Occipital lobe (tissue), 2 donors: ENCODE measurements around the gene SARDH. TPM values are rescaled to one million over a fixed set of nuclear protein-coding genes. Genes with fewer than 3 reads are reported as not detected.
"Not testable (repeated sequence)": the region's sequence is repeated elsewhere in the genome, so short reads cannot be mapped to it uniquely, and the experiment has no call there.

ENCODE experiments used
- DNase-seq: peaks from one replicate; lab custom pipeline; 2025; lab: John Stamatoyannopoulos, UW
- total RNA-seq: library from RNA; depleted of rRNA; stranded (reverse); fragments of >200 nt; gene quantifications from one replicate; pipeline ENCODE4 v1.2.3, GENCODE V29; 2014

SARDH gene
- total RNA-seq, 1 donor from 2014 or later = 2.5 TPM

DNA sequence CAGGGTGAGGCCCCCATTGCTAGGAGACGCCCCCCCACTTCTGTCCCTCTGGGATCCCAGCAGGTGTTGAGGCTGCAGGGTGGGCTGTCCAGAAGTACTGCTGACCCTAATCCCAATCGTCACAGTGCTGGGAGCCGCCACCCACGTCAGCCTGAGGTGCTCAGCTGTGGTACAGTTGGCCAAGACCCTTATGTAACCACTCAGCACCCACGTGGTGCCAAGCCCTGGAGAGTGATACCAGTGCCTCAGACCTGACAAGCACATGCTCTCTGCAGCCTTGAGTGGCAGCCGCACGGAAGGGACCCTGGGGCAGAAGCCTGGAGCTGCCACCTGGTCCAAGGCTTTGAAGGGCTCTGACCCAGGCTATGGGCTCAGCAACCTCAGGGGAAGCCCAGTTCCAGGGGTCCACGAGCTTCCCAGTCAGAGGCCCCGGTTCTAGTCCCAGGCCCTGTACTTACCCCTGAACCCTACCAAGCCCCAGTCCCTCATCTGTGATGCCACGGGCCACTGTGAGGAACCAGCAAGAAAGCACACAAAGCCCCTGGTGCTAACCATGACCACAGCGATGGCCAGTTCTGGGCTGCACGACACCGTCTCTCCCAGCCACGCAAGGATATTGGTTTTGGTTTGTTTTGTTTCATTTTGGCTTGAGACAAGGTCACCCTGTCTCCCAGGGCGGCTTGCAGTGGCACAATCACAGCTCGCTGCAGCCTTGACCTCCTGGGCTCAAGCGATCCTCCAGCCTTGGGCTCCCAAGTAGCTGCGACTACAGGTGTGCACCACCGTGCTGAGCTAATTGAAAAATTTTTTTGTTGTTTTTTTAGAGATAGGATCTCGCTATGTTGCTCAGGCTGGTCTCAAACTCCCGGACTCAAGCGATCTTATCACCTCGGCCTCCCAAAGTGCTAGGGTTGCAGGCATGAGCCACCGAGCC is 51.2 kb downstream of the SARDH start:
- DNase-seq = no peak

DNA sequence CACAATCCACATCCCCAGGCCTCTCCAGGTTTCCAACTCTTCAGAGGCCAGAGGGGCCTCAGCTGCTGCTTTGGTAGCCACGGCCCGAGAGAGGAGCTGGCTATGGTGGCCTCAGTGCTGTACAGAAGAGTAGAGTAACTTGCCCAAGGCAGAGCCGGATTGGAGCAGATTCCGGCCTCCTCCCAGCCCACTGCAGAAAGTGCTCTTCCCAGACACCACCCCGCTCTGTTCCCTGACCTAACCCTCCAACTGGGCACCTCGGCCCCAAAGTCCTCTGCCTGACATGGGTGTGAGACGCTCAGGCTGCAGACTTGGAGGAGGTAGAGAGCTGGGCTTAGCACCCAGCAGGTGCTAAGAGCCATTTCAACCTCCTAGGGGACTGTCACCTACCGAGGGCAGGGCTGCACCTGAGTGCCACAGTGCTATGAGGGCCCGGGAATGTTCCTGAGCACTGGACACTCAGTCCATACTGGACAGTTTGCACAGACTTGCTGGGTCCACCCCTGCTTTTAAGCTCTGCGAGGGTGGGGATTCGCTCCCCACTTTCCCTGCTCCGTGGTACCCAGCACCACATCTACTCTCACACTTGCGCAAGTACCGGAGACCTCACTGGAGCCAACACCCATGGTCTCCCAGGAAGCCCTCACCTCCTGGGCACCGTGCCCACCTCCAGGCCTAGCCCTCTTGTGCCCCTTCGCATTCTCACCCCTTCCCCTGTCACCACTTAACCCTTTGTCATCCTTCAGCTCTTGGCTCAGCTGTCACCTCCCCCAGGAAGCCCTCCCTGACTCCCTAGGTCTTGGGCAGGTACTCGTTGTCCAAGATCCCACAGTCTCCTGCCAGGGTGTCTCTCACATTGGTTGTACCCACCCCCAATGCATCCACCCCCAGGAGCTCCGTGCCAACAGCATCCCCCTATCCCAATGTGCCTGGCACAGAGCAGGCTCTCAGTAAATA is 52.2 kb downstream of the SARDH start:
- DNase-seq = no peak

DNA sequence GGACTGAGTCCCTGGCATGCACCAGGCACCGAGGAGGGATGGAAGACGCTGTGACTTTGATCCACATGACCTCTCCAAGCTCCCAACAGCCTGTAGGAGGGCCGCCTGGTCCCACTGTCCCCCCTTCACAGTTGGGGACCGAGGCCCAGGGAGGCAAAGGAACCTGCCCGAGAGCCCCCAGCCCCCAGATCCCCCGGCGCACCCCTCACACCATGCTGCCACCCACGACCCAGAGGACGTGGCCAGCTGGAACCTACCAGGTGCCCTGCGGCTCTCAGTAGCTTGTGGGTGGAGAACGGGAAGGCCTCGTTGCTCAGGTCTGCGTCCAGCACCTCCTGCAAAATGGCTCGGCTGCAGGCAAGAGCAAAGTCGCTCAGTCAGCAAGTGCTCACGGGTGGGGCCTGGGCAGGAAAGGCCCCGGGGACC is 53.2 kb downstream of the SARDH start:
- DNase-seq = no peak

DNA sequence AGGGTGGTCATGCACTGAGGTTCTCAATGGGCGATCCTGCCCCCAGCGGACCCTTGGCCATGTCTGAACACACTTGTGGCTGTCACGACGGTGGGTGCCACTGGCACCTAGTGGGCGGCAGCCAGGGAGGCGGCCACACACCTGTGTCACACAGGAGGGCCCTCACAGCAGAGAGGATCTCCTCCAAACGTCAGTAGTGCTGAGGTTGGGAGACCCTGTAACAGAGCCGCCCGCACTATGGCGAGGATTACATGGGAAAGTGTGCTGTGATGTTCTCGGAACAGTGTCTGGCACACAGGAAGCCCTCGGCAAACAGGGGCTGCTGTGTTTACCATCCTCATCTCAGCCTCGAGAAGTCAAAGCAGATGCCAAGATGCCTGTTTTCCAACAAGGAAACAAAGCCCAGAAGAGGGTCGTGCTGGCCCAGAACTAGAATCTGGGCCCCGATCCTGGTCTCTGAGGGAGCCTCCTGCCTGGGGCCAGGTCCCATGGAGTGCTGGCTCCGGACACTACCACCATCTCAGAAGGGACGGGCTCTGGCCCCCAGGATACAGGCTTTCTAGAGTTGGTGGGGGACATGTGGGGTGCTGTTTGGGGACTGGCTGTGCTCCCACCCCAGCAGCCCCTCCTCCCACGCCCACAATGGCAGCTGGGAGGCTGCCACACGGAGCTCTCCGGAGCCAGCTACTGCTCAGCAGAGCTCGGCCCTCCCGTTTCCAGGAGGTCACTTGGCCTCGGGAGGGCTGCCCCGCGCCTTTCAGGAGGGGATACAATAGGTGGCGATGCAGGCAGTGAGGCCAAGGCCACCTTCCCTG is 53.8 kb downstream of the SARDH start:
- no peak for DNase-seq

- DNase-seq = no peak
Observed at GRCh38 chr9:133683586-133684120, 54.5 kb downstream of the SARDH start.

DNA sequence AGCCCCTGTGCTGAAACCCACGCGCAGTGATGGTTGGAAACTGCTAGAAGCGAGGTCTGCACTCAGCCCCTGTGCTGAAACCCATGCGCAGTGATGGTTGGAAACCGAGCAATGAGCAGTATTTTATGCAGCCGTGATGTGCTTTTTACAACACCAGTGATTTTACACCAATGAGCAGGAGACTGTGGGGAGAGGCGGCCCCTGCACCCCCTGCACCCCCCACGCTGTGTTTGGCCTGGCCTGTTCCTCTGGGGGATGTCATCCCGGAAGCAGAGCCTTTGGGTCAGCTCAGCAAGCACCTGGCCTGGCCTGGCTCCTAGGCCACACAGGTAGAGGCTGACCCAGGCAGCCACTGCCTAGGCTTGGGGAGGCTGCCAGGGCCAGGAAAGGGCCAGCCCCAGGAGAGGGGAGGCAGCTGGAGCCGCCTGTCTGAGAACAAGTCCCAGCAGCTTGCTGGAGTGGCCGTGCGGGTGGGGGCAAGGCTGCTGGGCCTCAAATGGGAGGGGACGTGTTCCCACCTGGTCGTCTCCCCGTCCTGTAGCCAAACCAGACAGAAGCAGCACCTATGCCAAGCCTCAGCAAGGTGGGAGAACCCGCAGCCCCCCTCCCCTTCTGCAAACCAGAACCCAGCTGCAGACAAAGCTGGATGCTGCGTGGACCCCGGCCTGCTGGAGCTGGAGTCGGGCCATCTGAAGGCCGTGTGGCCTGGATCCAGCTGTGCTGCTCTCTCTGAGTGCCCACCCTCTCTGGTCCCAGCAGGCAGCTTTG is 55.1 kb downstream of the SARDH start:
- DNase-seq = no peak

DNA sequence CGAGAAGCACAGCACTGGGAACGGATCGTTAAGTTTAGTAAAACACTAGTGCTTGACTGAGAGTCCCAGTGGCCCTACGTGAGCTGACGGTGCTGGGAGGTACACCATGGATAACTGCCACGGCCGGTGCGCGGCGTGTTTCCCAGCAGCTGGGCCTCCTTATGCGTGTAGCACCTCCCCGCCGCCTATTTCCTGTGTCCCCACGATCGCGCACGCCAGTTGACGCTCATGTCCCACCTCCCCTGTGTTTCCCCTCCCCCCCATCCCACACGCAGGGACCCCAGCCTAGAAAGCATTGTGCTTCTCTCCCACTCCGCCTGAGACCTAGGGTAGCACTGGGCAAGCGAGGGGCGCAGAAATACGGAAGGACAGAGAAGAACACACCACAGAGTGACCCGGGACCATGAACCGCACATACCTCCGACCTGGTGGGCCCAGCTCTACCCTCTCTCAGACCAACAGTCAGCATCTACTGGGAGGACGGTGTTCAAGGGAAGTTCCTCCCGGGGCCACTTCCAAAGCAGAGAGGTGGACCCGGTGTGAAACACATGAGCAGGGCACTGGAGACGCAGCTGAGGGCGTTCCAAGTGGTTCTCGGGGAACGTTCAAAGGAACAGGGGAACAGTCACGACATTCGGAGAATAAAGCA is 56.4 kb downstream of the SARDH start:
- DNase-seq = no peak

DNA sequence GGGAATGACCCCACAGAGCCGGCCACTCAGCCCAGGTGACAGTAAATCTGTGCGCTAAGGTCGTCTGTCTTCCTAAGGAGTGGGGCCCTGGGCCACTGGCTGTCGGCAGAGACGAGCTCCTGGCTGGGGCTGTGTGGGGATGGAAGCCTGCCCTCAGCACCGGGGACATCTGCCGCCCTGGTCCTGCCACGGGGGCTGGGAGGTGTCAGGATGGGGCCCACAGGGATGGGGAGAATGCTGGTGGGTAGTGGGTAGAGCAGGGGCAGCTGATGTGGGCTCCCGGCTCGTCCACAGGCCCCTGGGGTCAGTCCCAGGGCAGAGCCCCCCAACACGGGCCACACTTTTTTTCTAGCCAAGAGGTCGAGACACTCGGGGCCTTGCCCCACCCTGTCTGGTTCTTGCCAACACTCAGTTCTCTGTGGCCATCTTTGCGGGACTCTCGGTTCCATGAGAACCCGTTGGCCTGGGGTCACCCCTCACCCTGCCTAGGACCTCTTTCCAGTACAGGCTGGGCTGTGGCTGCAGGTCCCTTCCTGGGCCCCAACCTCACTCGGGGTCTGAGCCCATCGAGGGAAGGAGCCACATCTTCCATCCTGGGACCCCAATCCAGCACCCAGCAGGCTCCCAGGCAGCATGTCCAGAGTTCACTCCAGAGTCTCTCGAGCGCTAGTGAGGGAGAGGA is 57.0 kb downstream of the SARDH start:
- DNase-seq = no peak

GRCh38 chr9:133680250-133680975 is 57.7 kb downstream of the SARDH start:
- no peak for DNase-seq

- no peak for DNase-seq
Observed at GRCh38 chr9:133679466-133680061, 58.6 kb downstream of the SARDH start.

DNA sequence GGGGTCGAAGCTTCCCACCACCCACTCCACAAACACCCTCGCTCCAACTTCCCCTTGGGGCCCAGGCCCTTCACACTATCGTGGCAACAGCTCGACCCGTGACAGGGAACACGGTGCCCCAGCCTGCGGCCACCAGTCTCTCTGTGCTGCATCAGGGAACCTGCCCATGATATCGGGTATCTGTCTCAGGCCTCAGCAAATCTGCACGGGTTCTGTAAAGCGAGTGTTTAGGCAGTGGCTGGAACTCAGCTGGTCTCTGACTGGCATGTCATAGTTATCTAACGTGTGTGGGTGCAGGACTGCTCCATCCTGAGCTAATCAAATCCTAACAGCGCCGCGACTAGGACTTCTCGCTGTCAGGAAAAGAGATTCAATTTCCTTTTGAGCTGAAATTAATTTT is 59.1 kb downstream of the SARDH start:
- no peak for DNase-seq

DNA sequence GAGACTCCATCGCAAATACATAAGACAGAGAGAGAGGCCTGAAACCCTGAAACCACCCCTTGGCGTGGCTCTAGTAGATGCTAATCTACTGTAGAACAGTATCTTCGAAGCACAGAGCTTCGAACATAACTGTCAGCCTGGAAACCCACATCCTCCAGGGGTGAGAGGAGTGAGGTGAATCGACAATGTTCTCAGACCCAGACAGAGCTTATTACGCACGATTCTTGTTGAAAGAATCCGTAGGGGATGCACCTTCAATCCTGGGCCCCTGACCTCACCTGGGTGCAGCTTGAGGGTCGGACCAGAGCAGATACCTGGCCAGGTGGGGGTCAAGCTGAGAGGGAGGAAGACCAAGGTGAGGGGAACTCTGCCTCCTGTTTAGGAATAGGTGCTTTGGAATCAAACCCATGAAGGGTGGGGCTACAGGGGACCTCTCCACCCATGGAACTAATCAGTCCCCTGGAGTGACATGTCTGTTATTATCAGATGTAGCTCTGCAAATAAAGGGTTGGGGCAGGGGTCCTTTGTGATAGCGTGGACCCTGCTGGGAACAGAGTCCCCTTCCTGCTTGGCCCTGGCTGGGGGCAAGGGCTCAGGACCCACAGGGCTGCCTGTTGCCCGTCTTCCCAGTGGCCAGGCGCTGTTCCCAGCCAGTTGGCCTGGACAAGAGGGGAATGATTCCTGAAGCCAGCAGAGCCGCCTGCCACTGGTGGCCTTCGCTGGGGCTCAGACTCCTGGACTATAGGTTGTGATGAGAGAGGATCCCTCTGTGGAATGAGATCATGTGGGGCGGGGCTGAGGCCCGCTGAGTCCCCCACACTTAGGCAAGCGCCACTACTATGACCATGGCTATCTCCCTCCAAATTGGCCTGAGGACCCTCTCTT is 60.8 kb downstream of the SARDH start:
- DNase-seq = no peak

DNA sequence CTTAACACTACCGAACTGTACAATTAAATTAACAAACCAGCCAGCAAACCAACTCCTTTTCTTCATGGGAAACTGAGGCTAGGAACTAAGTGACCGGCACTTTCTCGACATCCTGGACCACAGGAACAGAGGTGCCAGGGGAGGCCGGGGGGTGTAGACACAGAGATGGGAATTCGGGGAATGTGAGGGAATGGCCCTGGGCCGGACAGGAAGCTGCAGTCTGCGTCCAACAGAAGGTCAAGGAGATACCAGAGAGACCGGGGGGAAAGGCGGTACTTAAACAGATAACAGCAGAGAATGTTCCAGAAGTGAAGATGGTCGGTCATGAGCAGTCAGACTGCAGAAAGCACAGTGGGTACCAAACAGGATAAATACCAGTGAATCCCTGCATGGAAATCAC is 61.7 kb downstream of the SARDH start:
- DNase-seq = no peak

DNA sequence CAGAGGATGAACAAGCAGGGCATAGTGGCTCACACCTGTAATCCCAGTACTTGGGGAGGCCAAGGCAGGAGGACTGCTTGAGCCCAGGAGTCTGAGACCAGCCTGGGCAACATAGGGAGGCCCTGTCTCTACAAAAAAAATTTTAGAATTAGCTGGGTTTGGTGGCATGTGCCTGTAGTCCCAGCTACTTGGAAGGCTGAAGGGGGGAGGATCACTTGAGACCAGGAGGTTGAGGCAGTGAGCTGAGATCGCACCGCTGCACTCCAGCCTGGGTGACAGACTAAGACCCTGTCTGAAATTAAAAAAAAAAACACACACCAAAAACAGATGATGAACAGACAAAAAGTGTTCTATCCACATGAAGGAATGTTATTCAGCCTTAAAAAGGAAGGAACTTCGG is 62.4 kb downstream of the SARDH start:
- not testable (repeated sequence) for DNase-seq

GRCh38 chr9:133674091-133674490 is 64.1 kb downstream of the SARDH start:
- DNase-seq = no peak

DNA sequence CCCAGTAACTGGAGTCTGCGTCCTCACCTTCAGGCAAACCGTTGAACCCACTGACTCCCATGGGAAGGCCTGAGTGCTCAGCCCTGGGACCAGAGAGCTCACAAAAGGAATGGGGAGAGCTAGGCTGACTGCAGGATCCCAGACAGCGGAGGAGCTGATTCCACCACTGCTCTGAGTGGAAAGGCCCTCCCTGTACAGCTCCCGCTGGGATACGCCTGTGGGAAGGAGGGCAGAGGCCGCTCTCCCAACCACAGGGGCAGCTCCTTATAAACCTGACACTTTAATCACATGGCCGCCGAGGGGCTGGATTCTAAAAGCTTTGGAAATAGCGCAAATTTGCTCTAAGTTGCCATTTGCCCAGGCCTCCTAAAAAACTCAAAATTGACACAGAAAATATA is 64.9 kb downstream of the SARDH start:
- no peak for DNase-seq
